Fibroblast of skin of left quadriceps (primary cell): Measurements from ENCODE around the gene UBE2L6.
A peak's percentile ranks its signal among the peaks of the same experiment; 100 is the strongest.

ENCODE experiments used
- DNase-seq, 2 experiments: peaks; one replicate each; pipeline ENCODE4 v3.0.0-alpha.2; 2013; ENCODE audit warnings: low read depth in 2 of 2

UBE2L6 gene

DNA sequence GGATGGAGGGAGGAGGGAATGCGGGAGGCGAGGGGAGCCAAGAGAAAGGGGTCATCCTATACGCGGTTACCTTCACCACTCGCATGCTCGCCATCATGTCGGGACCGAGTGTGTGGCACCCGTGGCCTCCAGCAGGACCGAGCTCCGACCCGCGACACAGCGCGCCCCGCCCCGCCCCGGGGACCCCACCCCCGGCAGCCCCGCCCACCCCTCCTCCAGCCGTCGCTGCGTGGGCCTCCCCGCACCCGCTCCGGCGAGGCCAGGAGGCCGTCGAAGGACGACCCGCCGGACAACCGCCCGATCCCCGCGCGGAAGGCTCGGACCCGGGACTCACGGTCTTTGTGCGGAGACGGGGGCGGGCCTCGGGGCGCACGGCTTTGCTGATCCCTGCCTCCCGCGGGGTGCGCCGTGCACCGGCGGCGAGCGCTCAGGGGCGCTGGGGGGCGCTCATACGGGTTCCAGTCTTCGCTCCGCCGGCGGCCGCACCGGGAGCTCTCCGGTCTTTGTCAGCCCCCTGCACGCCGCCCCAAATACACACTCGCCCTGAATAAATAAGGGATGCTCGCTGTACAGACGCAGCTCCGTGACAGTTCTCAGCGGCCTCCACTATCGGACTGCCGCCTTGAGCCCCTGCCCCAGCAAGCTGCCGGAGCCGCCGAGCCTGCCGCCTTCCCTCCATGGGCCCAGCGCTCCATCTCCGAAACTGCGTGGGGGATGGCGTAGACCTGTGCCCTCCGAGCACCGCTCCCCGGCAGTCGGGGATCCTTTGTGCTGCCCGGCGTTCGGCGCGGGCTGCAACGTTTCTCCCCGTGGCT is at the start of gene UBE2L6:
Gene UBE2L6 (minus strand): TSS at position 158 of the 815 bp plus-strand sequence. CDS start 61 bp downstream, at position 97.
- no peak for DNase-seq

DNA sequence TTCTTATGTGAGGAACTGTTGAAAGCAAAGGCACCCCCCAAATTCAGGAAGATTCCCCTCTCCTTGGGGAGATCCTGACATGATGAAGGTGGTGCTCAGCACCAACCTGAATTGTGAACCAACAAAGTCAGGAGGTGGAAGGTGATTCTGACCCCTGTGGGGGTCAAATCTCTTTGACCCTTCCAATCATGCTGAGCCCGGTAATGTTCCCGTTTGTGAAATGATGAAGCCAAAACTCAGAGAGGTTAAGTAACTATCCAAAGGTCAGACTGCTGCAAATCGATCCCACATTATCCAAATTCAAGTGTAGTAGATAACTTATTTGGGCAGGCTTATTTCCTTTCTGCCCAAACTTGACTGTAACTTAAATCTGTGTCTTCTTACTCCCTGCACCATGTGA is 49.1 kb upstream of the UBE2L6 start:
- DNase-seq = no peak

DNA sequence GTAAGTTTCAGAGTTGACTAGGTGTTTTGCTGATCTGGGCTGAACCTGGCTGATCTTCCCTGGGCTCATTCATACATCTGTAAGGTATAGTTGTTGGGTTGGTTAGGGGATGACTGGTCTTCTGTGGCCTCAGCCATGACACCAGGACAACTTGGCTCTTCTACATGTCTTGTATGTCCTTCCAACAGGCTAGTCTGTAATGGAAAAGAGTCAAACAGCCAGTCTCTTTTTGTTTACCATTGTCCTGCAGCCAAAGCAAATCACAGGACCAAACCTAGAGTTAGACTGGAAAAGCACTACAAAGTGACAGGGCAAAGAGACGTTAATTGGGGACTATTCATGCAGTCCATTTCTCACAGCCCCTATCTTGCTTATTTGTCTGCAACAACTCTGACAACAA is 47.8 kb upstream of the UBE2L6 start:
- no peak for DNase-seq

DNA sequence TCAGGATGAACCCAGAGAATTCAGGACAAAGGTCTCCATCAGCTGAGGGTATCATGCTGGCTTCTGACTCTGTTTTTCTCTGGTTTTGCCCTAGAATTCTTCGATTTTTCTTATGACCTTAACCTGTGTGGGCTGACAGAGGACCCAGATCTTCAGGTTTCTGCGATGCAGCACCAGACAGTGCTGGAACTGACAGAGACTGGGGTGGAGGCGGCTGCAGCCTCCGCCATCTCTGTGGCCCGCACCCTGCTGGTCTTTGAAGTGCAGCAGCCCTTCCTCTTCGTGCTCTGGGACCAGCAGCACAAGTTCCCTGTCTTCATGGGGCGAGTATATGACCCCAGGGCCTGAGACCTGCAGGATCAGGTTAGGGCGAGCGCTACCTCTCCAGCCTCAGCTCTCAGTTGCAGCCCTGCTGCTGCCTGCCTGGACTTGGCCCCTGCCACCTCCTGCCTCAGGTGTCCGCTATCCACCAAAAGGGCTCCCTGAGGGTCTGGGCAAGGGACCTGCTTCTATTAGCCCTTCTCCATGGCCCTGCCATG is 46.8 kb upstream of the UBE2L6 start:
- no peak for DNase-seq

DNA sequence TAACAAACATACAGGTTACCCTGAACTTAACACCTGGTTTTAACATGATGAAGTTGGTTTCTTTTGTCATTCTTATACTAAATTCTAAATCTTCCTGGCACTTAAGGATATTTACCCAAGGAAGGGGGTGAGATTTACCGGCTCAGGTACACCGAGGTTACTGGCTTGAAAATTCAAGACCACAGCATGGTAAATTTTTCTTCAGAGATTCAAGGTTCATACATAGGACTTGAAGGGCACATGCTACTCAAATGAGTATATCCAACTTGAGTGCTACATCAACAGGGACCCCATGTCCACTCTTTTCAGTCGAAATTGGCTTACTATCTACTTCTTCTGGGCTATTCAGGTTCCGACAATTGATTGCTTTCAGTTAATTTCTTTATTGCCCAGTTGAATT is 42.7 kb upstream of the UBE2L6 start:
- DNase-seq = no peak

DNA sequence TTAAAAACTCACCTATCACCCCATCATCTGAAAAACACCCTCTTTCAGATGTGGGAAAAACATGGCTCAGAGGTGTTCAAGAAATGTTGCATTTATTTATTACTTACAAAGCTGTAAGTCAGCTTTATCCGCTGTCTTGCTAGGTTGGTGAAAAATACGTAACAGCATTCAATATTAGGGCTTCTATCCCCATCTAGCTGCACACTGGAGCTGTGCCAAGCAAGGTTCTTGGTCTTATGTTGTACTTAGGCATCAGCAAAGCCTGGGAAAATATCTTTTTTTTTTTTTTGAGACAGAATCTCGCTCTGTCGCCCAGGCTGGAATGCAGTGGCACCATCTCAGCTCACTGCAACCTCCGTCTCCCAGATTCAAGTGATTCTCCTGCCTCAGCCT is 37.6 kb upstream of the UBE2L6 start:
- no peak for DNase-seq

DNA sequence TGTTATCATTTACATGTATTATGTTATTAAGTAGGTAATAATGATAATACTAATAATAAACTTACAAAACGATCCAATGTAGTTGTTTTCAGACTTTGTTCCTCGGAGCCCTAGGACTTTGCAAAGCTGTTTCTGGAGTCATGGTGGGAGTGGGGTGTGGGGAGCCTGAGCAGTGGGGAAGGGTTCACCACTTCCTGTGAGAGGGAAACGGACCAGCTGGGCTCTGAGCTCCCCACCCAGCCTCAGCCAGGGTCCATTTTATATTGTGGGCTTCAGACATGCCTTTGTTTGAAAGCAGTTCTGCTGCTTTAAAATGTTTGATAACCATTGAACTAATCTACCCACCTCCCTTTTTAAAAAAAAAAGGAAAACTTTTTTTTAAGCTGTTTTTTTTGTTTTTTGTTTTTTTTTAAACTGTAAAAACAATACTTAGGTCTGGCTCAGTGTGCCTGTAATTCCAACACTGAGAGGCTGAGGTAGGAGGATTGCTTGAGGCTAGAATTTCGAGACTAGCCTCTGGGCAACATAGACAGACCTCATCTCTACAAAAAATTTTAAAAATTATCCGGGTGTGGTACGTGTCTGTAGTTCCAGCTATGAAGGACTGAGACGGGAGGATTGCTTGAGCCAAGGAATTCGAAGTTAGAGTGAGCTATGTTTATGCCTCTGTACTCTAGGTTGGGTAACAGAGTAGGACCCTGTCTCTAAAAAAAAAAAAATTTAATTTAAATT is 37.0 kb upstream of the UBE2L6 start:
- no peak for DNase-seq

DNA sequence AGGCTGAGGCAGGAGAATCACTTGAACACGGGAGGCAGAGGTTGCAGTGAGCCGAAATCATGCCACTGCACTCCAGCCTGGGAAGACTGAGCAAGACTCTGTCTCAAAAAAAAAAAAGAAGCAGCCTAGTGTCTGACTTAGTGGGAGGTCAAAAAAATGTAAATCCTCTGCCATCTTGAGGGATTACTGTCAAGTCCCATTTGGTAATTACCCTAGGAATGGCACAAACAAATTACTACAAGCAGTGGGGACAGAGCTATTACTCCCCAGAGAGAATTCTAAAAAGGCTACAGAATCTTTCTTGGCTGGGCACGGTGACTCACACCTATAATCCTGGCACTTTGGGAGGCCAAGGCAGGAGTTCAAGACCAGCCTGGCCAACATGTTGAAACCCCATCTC is 33.8 kb upstream of the UBE2L6 start:
- DNase-seq = no peak

DNA sequence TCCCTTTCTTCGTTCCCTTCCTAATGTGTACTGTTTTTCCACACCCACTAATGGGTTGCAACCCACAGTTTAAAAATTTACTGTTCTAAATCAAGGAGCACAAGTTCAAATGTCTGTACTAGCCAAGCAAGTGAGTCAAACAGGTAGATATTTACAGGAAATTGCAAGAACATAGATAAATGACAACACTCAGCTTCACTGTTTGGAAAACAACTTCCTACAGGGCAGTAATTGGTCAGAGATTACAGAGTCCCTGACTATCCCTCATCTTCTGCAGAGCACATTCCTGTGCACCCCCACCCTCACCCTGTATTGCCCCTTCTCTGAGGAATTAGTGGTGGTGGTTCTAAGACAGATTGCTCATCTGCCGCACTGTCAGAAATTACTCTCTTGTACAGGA is 31.9 kb upstream of the UBE2L6 start:
- no peak for DNase-seq

GRCh38 chr11:57598831-57599155 is 31.3 kb upstream of the UBE2L6 start:
- peak; percentile 13 to 16 for DNase-seq

DNA sequence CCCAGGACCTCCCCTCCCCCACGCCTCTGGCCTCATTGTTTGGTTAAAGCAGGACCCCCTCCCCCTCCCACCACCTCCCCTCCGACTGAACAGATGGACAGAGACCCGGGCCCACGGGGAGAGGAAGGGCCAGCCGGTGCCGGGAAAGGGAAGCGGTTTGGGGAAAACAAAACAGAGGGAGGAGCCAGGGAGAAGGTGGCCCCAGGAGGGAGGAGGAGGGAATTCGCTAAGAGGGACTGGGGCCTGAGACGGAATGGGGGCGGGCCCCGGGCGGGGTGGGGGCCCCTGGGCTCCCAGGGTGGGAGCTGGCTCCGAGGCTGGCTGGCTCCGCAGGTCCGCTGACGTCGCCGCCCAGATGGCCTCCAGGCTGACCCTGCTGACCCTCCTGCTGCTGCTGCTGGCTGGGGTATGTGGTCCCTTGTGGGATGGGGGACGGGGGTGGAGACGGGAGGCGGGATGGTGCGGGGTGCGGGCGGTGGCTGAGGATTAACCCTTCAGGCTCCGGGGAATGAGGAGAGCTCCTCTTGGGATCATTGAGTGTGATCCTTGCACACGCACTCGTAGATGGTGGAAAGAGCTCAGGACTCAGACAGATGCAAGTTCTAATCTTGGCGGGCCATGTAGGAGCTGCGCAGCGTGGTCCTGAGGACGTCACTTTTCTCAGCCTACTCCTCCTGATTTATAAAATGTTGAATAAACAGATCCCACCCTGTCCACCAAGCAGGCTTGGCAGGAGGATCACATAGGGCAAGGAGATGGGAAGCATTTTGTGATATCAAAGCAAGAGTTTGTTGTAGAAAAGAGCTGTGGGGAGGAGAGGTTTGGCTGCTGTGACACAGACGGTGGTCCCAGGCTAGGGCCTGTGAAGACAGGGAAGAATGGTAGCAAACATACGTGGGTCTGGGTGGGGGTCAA is 30.7 kb upstream of the UBE2L6 start:
- DNase-seq = peak; percentile 16 to 34

GRCh38 chr11:57597461-57597915 is 30.0 kb upstream of the UBE2L6 start, which contains the start of gene SERPING1:
Gene SERPING1, plus strand, starts transcription at chr11:57597685. Its CDS starts 586 bp downstream, at chr11:57598271.
- no peak for DNase-seq

DNA sequence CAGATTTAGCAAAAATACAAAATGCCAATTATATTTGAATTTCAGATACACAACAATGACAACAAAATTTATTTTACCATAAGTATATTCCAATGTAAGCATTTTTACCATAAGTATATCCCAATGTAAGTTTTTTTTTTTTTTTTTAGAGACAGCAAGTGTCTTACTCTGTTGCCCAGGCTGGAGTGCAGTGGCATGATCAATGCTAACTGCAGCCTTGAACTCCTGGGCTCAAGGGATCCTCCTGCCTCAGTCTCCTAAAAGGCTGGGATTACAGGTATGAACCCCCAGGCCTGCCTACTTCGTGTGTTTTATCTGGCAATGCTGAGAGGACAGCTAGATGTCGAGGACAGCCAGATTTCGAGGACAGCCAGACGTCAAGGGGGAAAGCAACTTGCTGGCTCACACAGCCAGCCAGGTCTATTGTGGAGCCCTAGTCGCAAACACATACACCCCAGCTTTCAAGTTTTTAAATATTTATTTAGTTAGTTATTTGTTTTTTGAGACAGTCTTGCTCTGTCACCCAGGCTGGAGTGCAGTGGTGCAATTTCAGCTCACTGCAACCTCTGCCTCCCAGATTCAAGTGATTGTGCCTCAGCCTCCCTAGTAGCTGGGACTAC is 28.9 kb upstream of the UBE2L6 start:
- no peak for DNase-seq

DNA sequence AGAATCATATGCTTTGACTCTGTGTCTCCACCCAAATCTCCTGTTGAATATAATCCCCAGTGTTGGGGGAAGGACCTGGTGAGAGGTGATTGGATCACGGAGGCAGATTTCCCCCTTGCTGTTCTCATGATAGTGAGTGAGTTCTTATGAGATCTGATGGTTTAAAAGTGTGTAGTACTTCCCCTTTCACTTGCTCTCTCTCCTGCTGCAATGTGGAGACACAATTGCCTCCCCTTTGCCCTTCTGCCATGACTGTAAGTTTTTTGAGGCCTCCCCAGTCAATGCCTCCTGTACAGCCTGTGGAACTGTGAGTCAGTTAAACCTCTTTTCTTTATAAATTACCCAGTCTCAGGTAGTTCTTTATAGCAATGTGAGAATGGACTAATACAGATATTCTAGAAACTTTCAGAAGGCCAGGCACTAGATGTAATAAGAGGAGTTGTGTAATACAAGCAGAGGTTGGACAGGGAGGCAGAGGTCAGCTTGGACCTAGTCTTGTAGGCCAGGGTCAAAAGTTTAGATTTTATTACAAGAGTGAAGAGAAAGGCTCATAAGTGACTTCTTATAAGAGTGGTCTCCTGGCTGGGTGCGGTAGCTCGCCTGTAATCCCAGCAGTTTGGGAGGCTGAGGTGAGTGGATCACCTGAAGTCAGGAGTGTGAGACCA is 20.7 kb upstream of the UBE2L6 start:
- DNase-seq = no peak

DNA sequence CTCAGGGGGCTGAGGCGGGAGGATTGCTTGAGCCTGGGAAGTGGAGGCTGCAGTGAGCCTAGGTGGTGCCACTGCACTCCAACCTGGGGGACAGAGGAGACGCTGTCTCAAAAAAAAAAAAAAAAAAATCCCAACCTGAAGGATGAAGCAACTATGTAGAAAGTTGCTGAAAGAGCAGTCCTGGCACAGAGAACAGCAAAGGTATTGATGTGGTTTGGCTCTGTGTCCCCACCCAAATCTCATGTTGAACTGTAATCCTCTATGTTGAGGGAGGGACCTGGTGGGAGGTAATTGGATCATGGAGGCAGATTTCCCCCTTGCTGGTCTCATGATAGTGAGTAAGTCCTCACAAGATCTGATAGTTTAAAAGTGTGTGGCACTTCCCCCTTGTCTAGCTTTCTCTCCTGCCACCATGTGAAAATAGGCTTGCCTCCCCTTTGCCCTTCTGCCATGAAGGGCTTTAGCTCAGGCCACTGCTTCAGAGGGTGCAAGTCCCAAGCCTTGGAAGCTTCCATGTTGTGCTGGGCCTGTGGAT is 19.3 kb upstream of the UBE2L6 start:
- DNase-seq = no peak

DNA sequence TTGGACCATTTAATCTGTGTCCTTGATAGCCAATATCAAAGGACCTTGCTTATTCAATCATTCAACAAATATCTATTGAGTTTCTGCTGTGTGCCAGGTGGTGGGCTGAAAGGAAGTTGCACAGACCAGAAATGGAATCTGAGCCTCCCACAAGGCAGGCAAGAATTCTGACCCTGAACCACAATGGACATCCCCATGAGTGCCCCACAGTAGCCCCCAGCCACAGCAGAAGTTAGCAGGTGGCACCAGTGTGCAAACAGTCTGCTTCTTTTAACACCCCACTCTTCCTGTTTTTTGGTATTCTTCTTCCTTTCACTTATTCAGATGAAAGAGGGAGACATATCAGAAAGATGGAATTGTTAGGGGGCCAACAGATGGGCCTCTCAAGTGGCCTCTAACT is 17.8 kb upstream of the UBE2L6 start:
- no peak for DNase-seq

DNA sequence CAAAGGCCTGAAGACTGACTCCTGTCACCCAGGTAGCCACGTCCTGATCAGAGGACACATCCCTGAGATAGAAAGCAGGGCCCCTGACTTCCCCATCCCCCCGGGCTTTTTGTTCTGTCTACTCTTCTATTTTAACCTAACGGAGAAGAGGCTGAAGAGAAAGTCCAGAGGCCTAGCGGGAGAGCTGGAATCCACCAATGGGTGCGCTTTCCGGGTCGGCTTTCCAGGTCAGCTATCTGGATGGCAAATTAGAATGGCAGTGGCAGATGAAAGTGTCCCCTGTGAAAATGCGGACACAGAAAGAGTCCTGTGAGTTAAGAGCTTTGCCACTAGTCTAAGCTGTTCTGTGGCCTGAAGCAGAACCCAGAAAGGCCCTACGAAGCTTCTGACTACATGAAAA is 16.9 kb upstream of the UBE2L6 start:
- no peak for DNase-seq

GRCh38 chr11:57574061-57574460 is 6.6 kb upstream of the UBE2L6 start:
- DNase-seq = no peak

DNA sequence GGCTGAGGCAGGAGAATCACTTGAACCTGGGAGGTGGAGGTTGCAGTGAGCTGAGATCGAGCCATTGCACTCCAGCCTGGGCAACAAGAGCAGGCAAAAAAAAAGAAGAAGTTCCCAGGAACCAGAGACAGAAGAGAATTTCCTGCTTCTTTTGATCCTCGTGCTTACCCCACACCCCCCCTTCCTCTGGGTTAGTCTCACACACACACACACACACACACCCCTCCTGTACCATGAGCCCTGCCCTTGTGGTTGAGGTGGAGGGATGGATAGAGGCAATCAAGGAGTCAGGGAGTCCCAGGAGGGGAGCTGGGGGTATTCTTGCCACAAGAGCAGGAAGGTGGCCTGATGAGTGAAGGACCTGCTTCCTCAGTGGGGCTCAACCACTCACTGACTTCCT is 4.1 kb upstream of the UBE2L6 start:
- no peak for DNase-seq

DNA sequence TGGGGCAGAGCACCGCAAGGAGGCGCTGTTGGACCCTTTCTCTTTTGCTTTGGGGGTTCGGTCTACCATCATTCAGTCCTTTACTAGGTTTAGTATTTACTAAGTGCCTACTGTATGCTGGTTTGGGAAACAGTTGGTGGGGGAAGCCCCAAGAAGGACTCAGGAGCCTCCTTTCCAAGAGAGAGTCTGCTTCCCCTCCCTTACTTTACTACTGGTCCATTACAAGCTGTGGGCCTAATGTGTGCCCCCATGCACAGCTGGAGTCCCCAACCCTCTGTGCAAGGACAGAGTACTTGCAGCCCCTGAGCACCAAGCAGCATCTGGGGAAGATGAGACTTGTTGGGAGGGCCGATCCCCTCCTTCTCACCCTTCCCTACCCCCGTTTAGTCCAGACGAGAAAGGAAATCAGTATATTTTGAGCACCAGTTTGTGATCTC is 876 bp upstream of the UBE2L6 start:
- DNase-seq = peak; percentile 44 to 50
